CD4-positive, alpha-beta T cell treated with Interleukin-2 at 100 ng/mL for 4 hours (primary cell): Measurements from ENCODE around the gene GRM7.

ENCODE experiments used
- DNase-seq: peaks from one replicate; pipeline ENCODE4 v3.0.0-alpha.2; 2020; ENCODE audit warnings: low spot score

GRM7 gene

GRCh38 chr3:7241584-7242302 lies 380.8 kb downstream of the GRM7 start:
- no peak for DNase-seq

GRCh38 chr3:7242303-7242635 lies 381.4 kb downstream of the GRM7 start:
- no peak for DNase-seq

GRCh38 chr3:7249493-7250076 lies 388.7 kb downstream of the GRM7 start:
- no peak for DNase-seq

- DNase-seq, result no peak
Observed at GRCh38 chr3:7254251-7254650, 393.3 kb downstream of the GRM7 start.

- no peak for DNase-seq
Observed at GRCh38 chr3:7260975-7261374, 400.1 kb downstream of the GRM7 start.

GRCh38 chr3:7263347-7264195 lies 402.7 kb downstream of the GRM7 start:
- DNase-seq, result no peak

- no peak for DNase-seq
Observed at GRCh38 chr3:7264196-7264526, 403.2 kb downstream of the GRM7 start.

- no peak for DNase-seq
Observed at GRCh38 chr3:7265736-7266135, 404.8 kb downstream of the GRM7 start.

- DNase-seq, result no peak
Observed at GRCh38 chr3:7266551-7266950, 405.6 kb downstream of the GRM7 start.

GRCh38 chr3:7270731-7271130 lies 409.8 kb downstream of the GRM7 start:
- DNase-seq, result no peak

- no peak for DNase-seq
Observed at GRCh38 chr3:7271631-7272030, 410.7 kb downstream of the GRM7 start.

- DNase-seq, result no peak
Observed at GRCh38 chr3:7272203-7272602, 411.3 kb downstream of the GRM7 start.

- no peak for DNase-seq
Observed at GRCh38 chr3:7275396-7275795, 414.5 kb downstream of the GRM7 start.

- DNase-seq, result no peak
Observed at GRCh38 chr3:7280318-7280717, 419.4 kb downstream of the GRM7 start.

- no peak for DNase-seq
Observed at GRCh38 chr3:7282988-7283387, 422.1 kb downstream of the GRM7 start.

GRCh38 chr3:7285505-7285904 lies 424.6 kb downstream of the GRM7 start:
- DNase-seq, result no peak

GRCh38 chr3:7288133-7288532 lies 427.2 kb downstream of the GRM7 start:
- no peak for DNase-seq

- no peak for DNase-seq
Observed at GRCh38 chr3:7289121-7289520, 428.2 kb downstream of the GRM7 start.

GRCh38 chr3:7290077-7290825 lies 429.3 kb downstream of the GRM7 start:
- no peak for DNase-seq

GRCh38 chr3:7292362-7292761 lies 431.4 kb downstream of the GRM7 start:
- DNase-seq, result no peak

- no peak for DNase-seq
Observed at GRCh38 chr3:7293286-7293685, 432.4 kb downstream of the GRM7 start.

GRCh38 chr3:7305561-7305960 lies 444.6 kb downstream of the GRM7 start:
- no peak for DNase-seq

GRCh38 chr3:7306901-7307300 lies 446.0 kb downstream of the GRM7 start:
- no peak for DNase-seq
